K562 (cell line): Measurements from ENCODE around the gene ZMPSTE24. TPM values are rescaled to one million over a fixed set of nuclear protein-coding genes. Genes with fewer than 3 reads are reported as not detected.

Experiments used
- ARID3B ChIP-seq: fragments of 250-450 bp; sonication (Bioruptor Pico); IDR thresholded peaks from 2 replicates; pipeline ENCODE4 v1.4.0; 2020; ENCODE audit warnings: borderline replicate concordance
- EGR1 ChIP-seq: fragments of 450-650 bp; conservative IDR thresholded peaks from 2 replicates; pipeline ENCODE4 v1.6.1; 2017; ENCODE audit warnings: mild to moderate bottlenecking
- GTF2A2 ChIP-seq: IDR thresholded peaks from 2 replicates; pipeline ENCODE4 v1.6.1; 2016; ENCODE audit warnings: mild to moderate bottlenecking, missing genetic modification characterization, missing compliant biosample characterization
- HMG20B ChIP-seq: fragments of 250-450 bp; sonication (Bioruptor Pico); IDR thresholded peaks from 2 replicates; pipeline ENCODE4 v1.5.0; 2021; ENCODE audit warnings: mild to moderate bottlenecking
- KDM2B ChIP-seq: fragments of 250-450 bp; sonication (Bioruptor Pico); IDR thresholded peaks from 2 replicates; pipeline ENCODE4 v1.8.0; 2021; ENCODE audit warnings: mild to moderate bottlenecking, moderate library complexity
- KLF13 ChIP-seq: fragments of 450-650 bp; IDR thresholded peaks from 2 replicates; pipeline ENCODE4 v1.6.1; 2016; ENCODE audit warnings: missing genetic modification characterization, low read depth, mild to moderate bottlenecking, missing compliant biosample characterization, moderate library complexity, borderline replicate concordance
- KLF16 ChIP-seq: IDR thresholded peaks from 2 replicates; pipeline ENCODE4 v1.6.1; 2016; ENCODE audit warnings: antibody characterized with exemption
- MAZ ChIP-seq, 2 experiments: fragments of 450-650 bp in 1 of 2; sonication (generic) in 1 of 2; formaldehyde crosslinking; IDR thresholded peaks in 1 of 2; conservative IDR thresholded peaks in 1 of 2; 2 replicates each; pipeline versions ENCODE4 v1.4.0 to v1.5.0; 2020; ENCODE audit warnings: mild to moderate bottlenecking in 1 of 2, missing genetic modification reagents in 1 of 2
- RERE ChIP-seq: sonication (generic); formaldehyde crosslinking; IDR thresholded peaks from 2 replicates; pipeline ENCODE4 v1.8.0; 2023; ENCODE audit warnings: missing genetic modification reagents, mild to moderate bottlenecking, borderline replicate concordance
- SIRT6 ChIP-seq: IDR thresholded peaks from one replicate; pipeline ENCODE4 v1.6.1; 2012; ENCODE audit warnings: low read depth, mild to moderate bottlenecking, control low read depth, inconsistent platforms, low read length, moderate library complexity
- SMARCB1 ChIP-seq: IDR thresholded peaks from 2 replicates; pipeline ENCODE4 v1.6.1; 2011; ENCODE audit warnings: improper control_type of control experiment, low read depth; ENCODE audit not compliant: insufficient read length
- TAF9B ChIP-seq: fragments of 450-650 bp; IDR thresholded peaks from 2 replicates; pipeline ENCODE4 v1.6.1; 2018; ENCODE audit warnings: mild to moderate bottlenecking; ENCODE audit not compliant: partially characterized antibody
- ZNF175 ChIP-seq: fragments of 200-800 bp; sonication (Bioruptor generic); IDR thresholded peaks from 2 replicates; pipeline ENCODE4 v1.6.1; 2016; ENCODE audit warnings: low read depth, mild to moderate bottlenecking, missing genetic modification characterization, missing compliant biosample characterization
- polyA plus RNA-seq, 8 experiments: library from polyadenylated mRNA; depleted of rRNA in 4 of 8; stranded (reverse) in 5 of 8; unstranded in 3 of 8; fragments of >200 nt; fragmentation: Nextera tagmentation in 2 of 8; fragmentation: Illumina TruSeq in 1 of 8; extraction: Ambion mirVana in 2 of 8; extraction: Trizol in 1 of 8; gene quantifications; 2 replicates each; pipeline versions ENCODE4 v1.2.1 to v1.2.3, GENCODE V29; 2011 to 2014; ENCODE audit warnings: inconsistent platforms in 1 of 8, missing spikeins in 1 of 8
- total RNA-seq, 7 experiments: library from RNA; depleted of rRNA in 6 of 7; stranded (reverse); fragments of >200 nt in 6 of 7; fragmentation: Illumina TruSeq in 2 of 7; extraction: Trizol in 2 of 7; gene quantifications; 2 replicates each; pipeline versions ENCODE4 v1.2.1 to v1.2.3, GENCODE V29; 2011 to 2021; ENCODE audit warnings: low replicate concordance in 1 of 7
- TF ChIP-seq, protein P1 (sequence below): fragments of 450-650 bp; IDR thresholded peaks from 2 replicates; pipeline ENCODE4 v1.6.1; 2016; ENCODE audit warnings: borderline replicate concordance
- TF ChIP-seq, protein P2 (sequence below): fragments of 450-650 bp; IDR thresholded peaks from 2 replicates; pipeline ENCODE4 v1.6.1; 2016; ENCODE audit warnings: mild to moderate bottlenecking

Gene ZMPSTE24
- total and polyA plus RNA-seq, 9 of the 15 experiments (the other 6 are each of a cell fraction or from before 2014, with no cell fraction given), result 30.7 to 75.9 (median 64.3) TPM

GRCh38 chr1:40338745-40339419, 80.8 kb downstream of the ZMPSTE24 start (continued):
- TF ChIP-seq, protein P1, sequence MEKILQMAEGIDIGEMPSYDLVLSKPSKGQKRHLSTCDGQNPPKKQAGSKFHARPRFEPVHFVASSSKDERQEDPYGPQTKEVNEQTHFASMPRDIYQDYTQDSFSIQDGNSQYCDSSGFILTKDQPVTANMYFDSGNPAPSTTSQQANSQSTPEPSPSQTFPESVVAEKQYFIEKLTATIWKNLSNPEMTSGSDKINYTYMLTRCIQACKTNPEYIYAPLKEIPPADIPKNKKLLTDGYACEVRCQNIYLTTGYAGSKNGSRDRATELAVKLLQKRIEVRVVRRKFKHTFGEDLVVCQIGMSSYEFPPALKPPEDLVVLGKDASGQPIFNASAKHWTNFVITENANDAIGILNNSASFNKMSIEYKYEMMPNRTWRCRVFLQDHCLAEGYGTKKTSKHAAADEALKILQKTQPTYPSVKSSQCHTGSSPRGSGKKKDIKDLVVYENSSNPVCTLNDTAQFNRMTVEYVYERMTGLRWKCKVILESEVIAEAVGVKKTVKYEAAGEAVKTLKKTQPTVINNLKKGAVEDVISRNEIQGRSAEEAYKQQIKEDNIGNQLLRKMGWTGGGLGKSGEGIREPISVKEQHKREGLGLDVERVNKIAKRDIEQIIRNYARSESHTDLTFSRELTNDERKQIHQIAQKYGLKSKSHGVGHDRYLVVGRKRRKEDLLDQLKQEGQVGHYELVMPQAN, result no peak
- TF ChIP-seq SIRT6 (no peak), KLF16 (peak; percentile 64; the same call in 1 of the 2 replicates), KLF13 (no peak), TAF9B (no peak), SMARCB1 (no peak), KDM2B (CRISPR knock-in tag) (no peak), MAZ (CRISPR knock-in tag; conservative IDR thresholded peaks at IDR 0.05 in 1 of 2, IDR thresholded peaks at IDR 0.05 in 1 of 2) (0 out of 4 replicates have a peak, but pooled peaks of 1 of the 2 experiments have one; percentile 25), HMG20B (no peak), RERE (CRISPR knock-in tag) (peak; percentile 78; the same call in 1 of the 2 replicates), ARID3B (no peak), GTF2A2 (no peak), EGR1 (no peak), ZNF175 (CRISPR knock-in tag) (no peak)
- TF ChIP-seq, protein P2, sequence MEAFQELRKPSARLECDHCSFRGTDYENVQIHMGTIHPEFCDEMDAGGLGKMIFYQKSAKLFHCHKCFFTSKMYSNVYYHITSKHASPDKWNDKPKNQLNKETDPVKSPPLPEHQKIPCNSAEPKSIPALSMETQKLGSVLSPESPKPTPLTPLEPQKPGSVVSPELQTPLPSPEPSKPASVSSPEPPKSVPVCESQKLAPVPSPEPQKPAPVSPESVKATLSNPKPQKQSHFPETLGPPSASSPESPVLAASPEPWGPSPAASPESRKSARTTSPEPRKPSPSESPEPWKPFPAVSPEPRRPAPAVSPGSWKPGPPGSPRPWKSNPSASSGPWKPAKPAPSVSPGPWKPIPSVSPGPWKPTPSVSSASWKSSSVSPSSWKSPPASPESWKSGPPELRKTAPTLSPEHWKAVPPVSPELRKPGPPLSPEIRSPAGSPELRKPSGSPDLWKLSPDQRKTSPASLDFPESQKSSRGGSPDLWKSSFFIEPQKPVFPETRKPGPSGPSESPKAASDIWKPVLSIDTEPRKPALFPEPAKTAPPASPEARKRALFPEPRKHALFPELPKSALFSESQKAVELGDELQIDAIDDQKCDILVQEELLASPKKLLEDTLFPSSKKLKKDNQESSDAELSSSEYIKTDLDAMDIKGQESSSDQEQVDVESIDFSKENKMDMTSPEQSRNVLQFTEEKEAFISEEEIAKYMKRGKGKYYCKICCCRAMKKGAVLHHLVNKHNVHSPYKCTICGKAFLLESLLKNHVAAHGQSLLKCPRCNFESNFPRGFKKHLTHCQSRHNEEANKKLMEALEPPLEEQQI, result no peak
